OCI-LY7 (cell line): ENCODE data around the gene SCART1. TPM values are rescaled to one million over a fixed set of nuclear protein-coding genes. Genes with fewer than 3 reads are reported as not detected.

Experiments
- BruUV-seq: library from RNA; stranded (reverse); fragments of 400-500 nt; replicated peaks from 2 replicates; lab custom pipeline; 2021; lab: Mats Ljungman, UMichigan
- CTCF ChIA-PET: fragments of 300-600 bp; sonication (Branson Sonifier 250); formaldehyde crosslinking; loops from one replicate; lab custom pipeline; 2022; ENCODE audit warnings: antibody characterized with exemption; ENCODE audit not compliant: unreplicated experiment; lab: Charles Lee
- POLR2A ChIA-PET: fragments of 300-600 bp; sonication (Branson Sonifier 250); formaldehyde crosslinking; loops from one replicate; lab custom pipeline; 2022; ENCODE audit warnings: antibody characterized with exemption; lab: Charles Lee
- DNase-seq: peaks from one replicate; pipeline ENCODE4 v3.0.0-alpha.2; 2015; ENCODE audit warnings: low spot score
- H2AFZ ChIP-seq: fragments of 200-600 bp; sonication (generic), shearing (Covaris generic); 2 replicates; pipeline ENCODE4 v1.6.1; 2014; ENCODE audit warnings: mild to moderate bottlenecking, antibody characterized with exemption, low read length, moderate library complexity
- H3K27ac ChIP-seq: fragments of 200-600 bp; sonication (generic); 2 replicates; pipeline ENCODE4 v1.5.1; 2014; ENCODE audit warnings: mixed run types, low read depth, mild to moderate bottlenecking, moderate library complexity, low read length, inconsistent platforms; ENCODE audit not compliant: poor library complexity, severe bottlenecking
- H3K36me3 ChIP-seq: fragments of 200-600 bp; sonication (generic); 2 replicates; pipeline ENCODE4 v1.6.1; 2014; ENCODE audit warnings: mild to moderate bottlenecking, antibody characterized with exemption, low read length, moderate library complexity, mixed read lengths; ENCODE audit not compliant: insufficient read depth
- H3K4me1 ChIP-seq: fragments of 200-600 bp; sonication (generic); 2 replicates; pipeline ENCODE4 v1.5.1; 2014; ENCODE audit warnings: mild to moderate bottlenecking, low read length; ENCODE audit not compliant: insufficient read depth, poor library complexity, severe bottlenecking
- H3K4me2 ChIP-seq: fragments of 200-600 bp; sonication (generic); 2 replicates; pipeline ENCODE4 v1.6.1; 2014; ENCODE audit warnings: mild to moderate bottlenecking, low read length
- H3K4me3 ChIP-seq: fragments of 200-600 bp; sonication (generic); 2 replicates; pipeline ENCODE4 v1.5.1; 2014; ENCODE audit warnings: mild to moderate bottlenecking, low read depth, low read length; ENCODE audit not compliant: poor library complexity, severe bottlenecking
- H3K79me2 ChIP-seq: fragments of 200-600 bp; sonication (generic); 2 replicates; pipeline ENCODE4 v1.6.1; 2016; ENCODE audit warnings: low read depth, mild to moderate bottlenecking, low read length, moderate library complexity, mixed read lengths; ENCODE audit not compliant: insufficient read depth
- H3K9me2 ChIP-seq: fragments of 200-600 bp; sonication (generic); 2 replicates; pipeline ENCODE4 v1.6.1; 2016; ENCODE audit warnings: mild to moderate bottlenecking, low read length, mixed read lengths; ENCODE audit not compliant: insufficient read depth
- H3K9me3 ChIP-seq: fragments of 200-600 bp; sonication (generic); 2 replicates; pipeline ENCODE4 v1.6.1; 2014; ENCODE audit warnings: mild to moderate bottlenecking, mixed run types, low read length, mixed read lengths
- H4K20me1 ChIP-seq: fragments of 200-600 bp; sonication (generic); 2 replicates; pipeline ENCODE4 v1.6.1; 2014; ENCODE audit warnings: mild to moderate bottlenecking, antibody characterized with exemption, low read length, moderate library complexity, mixed read lengths; ENCODE audit not compliant: insufficient read depth
- EZH2phosphoT487 ChIP-seq: fragments of 200-600 bp; sonication (generic); IDR thresholded peaks from 2 replicates; pipeline ENCODE4 v1.6.1; 2018; ENCODE audit warnings: low read depth, borderline replicate concordance, mild to moderate bottlenecking, mixed run types, antibody characterized with exemption, low read length, moderate library complexity, mixed read lengths
- intact Hi-C: fragments of 100-400 bp; cut with micrococcal nuclease; formaldehyde crosslinking; loops from one replicate; pipeline ENCODE4 v1.10.0; 2022; ENCODE audit not compliant: unreplicated experiment
- total RNA-seq, 2 experiments: library from RNA; depleted of rRNA in 1 of 2; stranded (reverse); fragments of >200 nt in 1 of 2; shearing (Covaris generic) in 1 of 2; gene quantifications; 2 replicates each; pipeline ENCODE4 v1.2.3, GENCODE V29; 2014 to 2022
- TF ChIP-seq, protein P1 (sequence below): fragments of 200-600 bp; sonication (generic); conservative IDR thresholded peaks from 2 replicates; pipeline ENCODE4 v1.5.1; 2014; ENCODE audit warnings: mild to moderate bottlenecking, antibody characterized with exemption, low read length, moderate library complexity, mixed read lengths

The SCART1 gene
- total RNA-seq, 2 experiments from 2014 or later, result 10.0 to 10.9 TPM

DNA sequence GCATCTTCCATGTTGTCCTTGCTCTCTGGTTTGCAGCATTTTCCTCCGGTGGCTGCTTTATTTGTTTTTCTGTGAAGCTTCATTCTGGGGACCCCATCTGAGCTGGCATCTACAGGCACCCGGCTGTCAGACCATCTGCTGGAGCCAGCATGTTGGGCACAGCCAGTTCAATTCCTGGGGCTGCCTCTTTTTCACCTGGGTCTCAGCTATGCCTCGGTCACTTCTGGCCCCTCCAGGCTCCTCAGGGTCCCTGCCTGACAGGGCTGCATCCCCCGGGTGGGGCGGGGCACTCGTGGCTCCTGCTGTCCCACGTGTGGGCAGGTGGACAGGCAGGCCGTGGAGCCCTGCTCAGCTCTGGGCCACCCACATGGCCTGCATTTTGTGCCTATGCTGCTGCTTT lies 8.1 kb downstream of the SCART1 start:
- Histone ChIP-seq H2AFZ (no peak overlapping the region), H3K36me3 (no peaks in the 10 kb centered on the region), H3K27ac (no peak overlapping the region), H3K9me3 (no peaks in the 10 kb centered on the region), H3K79me2 (no peaks in the 10 kb centered on the region), H4K20me1 (no peaks in the 10 kb centered on the region), H3K9me2 (no peaks in the 10 kb centered on the region), H3K4me2 (no peak overlapping the region), H3K4me3 (no peak overlapping the region), H3K4me1 (no peaks in the 10 kb centered on the region)
- no peak for TF ChIP-seq EZH2phosphoT487
- TF ChIP-seq, protein P1, sequence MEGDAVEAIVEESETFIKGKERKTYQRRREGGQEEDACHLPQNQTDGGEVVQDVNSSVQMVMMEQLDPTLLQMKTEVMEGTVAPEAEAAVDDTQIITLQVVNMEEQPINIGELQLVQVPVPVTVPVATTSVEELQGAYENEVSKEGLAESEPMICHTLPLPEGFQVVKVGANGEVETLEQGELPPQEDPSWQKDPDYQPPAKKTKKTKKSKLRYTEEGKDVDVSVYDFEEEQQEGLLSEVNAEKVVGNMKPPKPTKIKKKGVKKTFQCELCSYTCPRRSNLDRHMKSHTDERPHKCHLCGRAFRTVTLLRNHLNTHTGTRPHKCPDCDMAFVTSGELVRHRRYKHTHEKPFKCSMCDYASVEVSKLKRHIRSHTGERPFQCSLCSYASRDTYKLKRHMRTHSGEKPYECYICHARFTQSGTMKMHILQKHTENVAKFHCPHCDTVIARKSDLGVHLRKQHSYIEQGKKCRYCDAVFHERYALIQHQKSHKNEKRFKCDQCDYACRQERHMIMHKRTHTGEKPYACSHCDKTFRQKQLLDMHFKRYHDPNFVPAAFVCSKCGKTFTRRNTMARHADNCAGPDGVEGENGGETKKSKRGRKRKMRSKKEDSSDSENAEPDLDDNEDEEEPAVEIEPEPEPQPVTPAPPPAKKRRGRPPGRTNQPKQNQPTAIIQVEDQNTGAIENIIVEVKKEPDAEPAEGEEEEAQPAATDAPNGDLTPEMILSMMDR, result no peak
- intact Hi-C loops, result loop anchor here (10.0 kb wide), 1 partner anchor 967 kb away; no protein-coding TSS in a partner anchor
- POLR2A ChIA-PET, result no interaction called here
- no peak for DNase-seq
- CTCF ChIA-PET, result no interaction called here
- no TSS peak for BruUV-seq

DNA sequence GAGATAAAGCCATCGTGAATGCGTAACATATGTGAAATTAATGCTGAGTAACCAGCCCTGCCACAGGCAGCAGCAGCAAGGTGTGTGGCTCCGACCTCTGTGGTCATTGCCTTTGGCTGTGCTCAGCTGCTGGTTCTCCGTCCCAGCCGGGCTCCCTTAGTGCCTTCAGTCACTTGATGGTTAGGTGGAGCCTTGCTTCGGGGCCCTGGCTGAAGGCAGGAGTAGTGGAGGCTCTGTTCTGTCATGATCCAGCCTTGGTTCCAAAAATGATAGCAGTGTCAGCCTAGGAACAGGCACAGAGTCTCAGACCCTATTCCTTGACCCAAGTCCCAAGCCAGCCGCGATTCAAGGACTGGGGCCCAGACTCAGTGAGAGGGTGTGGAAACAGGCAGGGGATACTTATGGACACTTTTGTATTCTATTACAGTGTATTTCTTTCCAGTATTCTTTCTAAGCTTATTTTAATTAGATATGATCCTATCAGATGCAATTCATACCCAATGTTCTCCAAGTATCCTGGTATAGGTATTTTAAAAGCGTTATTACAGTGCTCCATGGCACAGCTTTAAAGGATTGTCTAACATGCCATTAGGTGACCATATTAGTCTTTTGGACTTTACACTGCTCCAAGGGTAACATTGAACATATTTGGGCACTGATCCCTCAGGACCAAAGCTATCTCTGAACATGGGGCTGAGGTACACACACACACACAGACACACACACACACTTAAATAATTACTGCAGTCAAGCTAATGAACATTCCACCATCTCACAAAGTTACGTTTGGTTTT lies 9.0 kb downstream of the SCART1 start:
- Histone ChIP-seq H3K27ac (no peak overlapping the region), H3K36me3 (no peaks in the 10 kb centered on the region), H3K4me2 (no peak overlapping the region), H4K20me1 (no peaks in the 10 kb centered on the region), H3K9me2 (no peaks in the 10 kb centered on the region), H2AFZ (no peak overlapping the region), H3K4me3 (no peak overlapping the region), H3K4me1 (no peaks in the 10 kb centered on the region), H3K9me3 (no peaks in the 10 kb centered on the region), H3K79me2 (no peaks in the 10 kb centered on the region)
- POLR2A ChIA-PET, result interaction anchor here (0.7 kb wide), 1 partner anchor 425 kb away, joined by 4 read pairs; no protein-coding TSS in a partner anchor
- no peak for TF ChIP-seq EZH2phosphoT487
- TF ChIP-seq, protein P1, result no peak
- intact Hi-C loops, result loop anchor here (10.0 kb wide), 1 partner anchor 968 kb away; no protein-coding TSS in a partner anchor
- no peak for DNase-seq
- BruUV-seq, result no TSS peak
- CTCF ChIA-PET, result no interaction called here

GRCh38 chr10:133464582-133465031 lies 10.9 kb downstream of the SCART1 start:
- intact Hi-C loops, result loop anchor here (10.0 kb wide), 1 partner anchor 970 kb away; no protein-coding TSS in a partner anchor
- CTCF ChIA-PET, result no interaction called here

More at GRCh38 chr10:133464582-133465031, 10.9 kb downstream of the SCART1 start:
- Histone ChIP-seq H3K4me1 (no peaks in the 10 kb centered on the region), H3K79me2 (no peaks in the 10 kb centered on the region), H3K9me2 (no peaks in the 10 kb centered on the region), H3K27ac (no peak overlapping the region), H3K4me3 (no peak overlapping the region), H3K9me3 (no peaks in the 10 kb centered on the region), H2AFZ (no peak overlapping the region), H4K20me1 (no peaks in the 10 kb centered on the region), H3K36me3 (no peaks in the 10 kb centered on the region), H3K4me2 (no peak overlapping the region)
- no peak for TF ChIP-seq EZH2phosphoT487
- TF ChIP-seq, protein P1, result no peak
- POLR2A ChIA-PET, result no interaction called here
- BruUV-seq, result no TSS peak
- DNase-seq, result no peak
